Measurements from ENCODE around the gene ABHD5.

DNA sequence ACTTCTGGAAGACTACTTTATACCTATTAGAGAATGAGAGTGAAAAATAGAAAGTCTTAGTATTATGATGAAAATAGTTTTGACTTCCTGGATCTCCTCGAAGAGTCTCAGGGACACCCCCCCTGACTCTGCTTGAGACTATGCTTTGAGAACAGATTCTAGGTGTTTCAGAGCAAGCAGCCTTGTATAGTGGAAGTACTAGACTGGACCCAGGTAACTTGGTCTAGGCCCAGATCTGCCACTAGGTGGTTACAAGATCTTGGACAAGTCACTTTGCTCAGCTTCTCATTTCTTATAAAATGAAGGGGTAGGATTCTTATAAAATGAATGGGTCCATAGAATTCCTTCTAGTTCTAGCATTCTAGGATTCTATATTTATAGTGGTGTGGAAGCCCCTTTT lies 9.1 kb downstream of the ABHD5 start:
- TF ChIP-seq, protein P1, sequence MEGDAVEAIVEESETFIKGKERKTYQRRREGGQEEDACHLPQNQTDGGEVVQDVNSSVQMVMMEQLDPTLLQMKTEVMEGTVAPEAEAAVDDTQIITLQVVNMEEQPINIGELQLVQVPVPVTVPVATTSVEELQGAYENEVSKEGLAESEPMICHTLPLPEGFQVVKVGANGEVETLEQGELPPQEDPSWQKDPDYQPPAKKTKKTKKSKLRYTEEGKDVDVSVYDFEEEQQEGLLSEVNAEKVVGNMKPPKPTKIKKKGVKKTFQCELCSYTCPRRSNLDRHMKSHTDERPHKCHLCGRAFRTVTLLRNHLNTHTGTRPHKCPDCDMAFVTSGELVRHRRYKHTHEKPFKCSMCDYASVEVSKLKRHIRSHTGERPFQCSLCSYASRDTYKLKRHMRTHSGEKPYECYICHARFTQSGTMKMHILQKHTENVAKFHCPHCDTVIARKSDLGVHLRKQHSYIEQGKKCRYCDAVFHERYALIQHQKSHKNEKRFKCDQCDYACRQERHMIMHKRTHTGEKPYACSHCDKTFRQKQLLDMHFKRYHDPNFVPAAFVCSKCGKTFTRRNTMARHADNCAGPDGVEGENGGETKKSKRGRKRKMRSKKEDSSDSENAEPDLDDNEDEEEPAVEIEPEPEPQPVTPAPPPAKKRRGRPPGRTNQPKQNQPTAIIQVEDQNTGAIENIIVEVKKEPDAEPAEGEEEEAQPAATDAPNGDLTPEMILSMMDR (IDR thresholded peaks at IDR 0.05 in 2 of 3, conservative IDR thresholded peaks at IDR 0.05 in 1 of 3; ENCODE audit: control insufficient read depth in 2 of 3, extremely low read depth in 1 of 3, insufficient read depth in 1 of 3, low read depth in 3 of 3, low read length in 3 of 3) = peak; percentile 18 to 56 (median 45); a peak in 4 of 6 replicates
- TF ChIP-seq NR2C2 (IDR thresholded peaks at IDR 0.05; ENCODE audit: borderline replicate concordance, control insufficient read depth, insufficient read length, low read depth) = no peak
- TF ChIP-seq SUPT20H (IDR thresholded peaks at IDR 0.05; ENCODE audit: borderline replicate concordance, control insufficient read depth, low read depth, low read length) = no peak
- TF ChIP-seq HDAC2 (IDR thresholded peaks at IDR 0.05) = no peak
- no peak for TF ChIP-seq MTA3 (IDR thresholded peaks at IDR 0.05; ENCODE audit: borderline replicate concordance, low read length)

Data from GM12878 (cell line).